ENCODE results near the gene CLMN. TPM values are rescaled to one million over a fixed set of nuclear protein-coding genes. Genes with fewer than 3 reads are reported as not detected.

Gene CLMN
- total and polyA plus RNA-seq, 2 of the 8 experiments (the other 6 are each of a cell fraction or from before 2014, with no cell fraction given) = 1.6 to 8.2 TPM

- no peak overlapping the region for H4K8ac ChIP-seq (ENCODE audit: extremely low read depth, insufficient read depth, low read length)
- H3K27me3 ChIP-seq (replicated peaks in 1 of 4; ENCODE audit: control insufficient read depth in 3 of 4, extremely low read depth in 1 of 4, insufficient read depth in 3 of 4, low read length in 3 of 4) = no peaks in the 10 kb centered on the region
- 90% methylated on average over 12 of the region's 12 CpGs; no CpG with 5 or more reads in 1 of the 2 experiments for WGBS, 2 experiments (ENCODE audit: extremely low coverage in 1 of 2, insufficient coverage in 1 of 2, insufficient read length in 1 of 2, insufficient replicate concordance in 2 of 2, low coverage in 1 of 2, low lambda C conversion rate in 2 of 2, missing lambda C conversion rate in 1 of 2)
- DNase-seq (ENCODE audit: low read depth in 1 of 2, low spot score in 2 of 2) (no peak), FAIRE-seq (no peak)
- H3K4me3 ChIP-seq (ENCODE audit: extremely low read depth in 1 of 4, insufficient read depth in 2 of 4, low read depth in 3 of 4, low read length in 4 of 4) = no peak overlapping the region
- no peak overlapping the region for H4K5ac ChIP-seq (ENCODE audit: insufficient read length, low read depth, low read length)
- H4K91ac ChIP-seq (replicated peaks; ENCODE audit: insufficient read length, low read length) = no peak overlapping the region
- H3K4me1 ChIP-seq (replicated peaks in 1 of 4; ENCODE audit: control insufficient read depth in 3 of 4, insufficient read depth in 4 of 4, low read length in 3 of 4) = no peaks in the 10 kb centered on the region
- no peak overlapping the region for H3K4ac ChIP-seq (replicated peaks; ENCODE audit: insufficient read length, low read depth, low read length)
- no peak overlapping the region for H3K14ac ChIP-seq (ENCODE audit: insufficient read length)
- H3K23ac ChIP-seq (ENCODE audit: insufficient read length) = no peak overlapping the region
- ChIA-PET CTCF (ENCODE audit: partially characterized antibody) (interaction anchor here (1.0 to 2.0 kb wide), 3 partner anchors 9 to 142 kb away, joined by 3 to 5 read pairs (median 4); no protein-coding TSS in a partner anchor), POLR2A (ENCODE audit: partially characterized antibody) (no interaction called here)
- no peaks in the 10 kb centered on the region for H3K36me3 ChIP-seq (ENCODE audit: control insufficient read depth in 2 of 4, insufficient read depth in 4 of 4, low read length in 3 of 4)
- no peak overlapping the region for H3K9ac ChIP-seq (replicated peaks in 1 of 4; ENCODE audit: extremely low read depth in 1 of 4, low read depth in 3 of 4, low read length in 3 of 4)
- H2BK12ac ChIP-seq (ENCODE audit: low read depth, low read length) = no peak overlapping the region
- no peak overlapping the region for H2BK5ac ChIP-seq (ENCODE audit: low read depth, low read length)
- H4K20me1 ChIP-seq (replicated peaks in 1 of 2; ENCODE audit: control insufficient read depth in 1 of 2, insufficient read depth in 2 of 2, low read length in 2 of 2) = peaks cover 0 to 2% of the 10 kb centered on the region in 2 experiments
- no peak overlapping the region for H2AFZ ChIP-seq (ENCODE audit: low read length)
- no peak overlapping the region for H3K27ac ChIP-seq (ENCODE audit: low read depth, low read length)
- no peaks in the 10 kb centered on the region for H3K79me2 ChIP-seq (ENCODE audit: control insufficient read depth in 1 of 2, insufficient read depth in 2 of 2, low read length in 2 of 2)
- no peak overlapping the region for H3K56ac ChIP-seq (replicated peaks; ENCODE audit: insufficient read length, low read depth, low read length)
- H3K18ac ChIP-seq (ENCODE audit: extremely low read depth, low read length) = no peak overlapping the region
- H3K23me2 ChIP-seq (ENCODE audit: low read depth, low read length) = no peaks in the 10 kb centered on the region
- H2BK20ac ChIP-seq (ENCODE audit: low read length) = no peak overlapping the region
- H3K4me2 ChIP-seq (ENCODE audit: insufficient read depth in 1 of 2, low read depth in 2 of 2, low read length in 2 of 2) = no peak overlapping the region
- no peak overlapping the region for H2AK5ac ChIP-seq (ENCODE audit: low read depth, low read length)
- no peak overlapping the region for H2BK120ac ChIP-seq (replicated peaks; ENCODE audit: low read depth, low read length)
- no peak overlapping the region for H2BK15ac ChIP-seq (ENCODE audit: low read length)
- no peaks in the 10 kb centered on the region; a peak in 1 of 4 replicates for H3K9me3 ChIP-seq (ENCODE audit: insufficient read depth in 2 of 2, low read depth in 1 of 2, low read length in 1 of 2)
- no peaks in the 10 kb centered on the region for H3K79me1 ChIP-seq (ENCODE audit: low read depth, low read length)
- TF ChIP-seq, protein P1, sequence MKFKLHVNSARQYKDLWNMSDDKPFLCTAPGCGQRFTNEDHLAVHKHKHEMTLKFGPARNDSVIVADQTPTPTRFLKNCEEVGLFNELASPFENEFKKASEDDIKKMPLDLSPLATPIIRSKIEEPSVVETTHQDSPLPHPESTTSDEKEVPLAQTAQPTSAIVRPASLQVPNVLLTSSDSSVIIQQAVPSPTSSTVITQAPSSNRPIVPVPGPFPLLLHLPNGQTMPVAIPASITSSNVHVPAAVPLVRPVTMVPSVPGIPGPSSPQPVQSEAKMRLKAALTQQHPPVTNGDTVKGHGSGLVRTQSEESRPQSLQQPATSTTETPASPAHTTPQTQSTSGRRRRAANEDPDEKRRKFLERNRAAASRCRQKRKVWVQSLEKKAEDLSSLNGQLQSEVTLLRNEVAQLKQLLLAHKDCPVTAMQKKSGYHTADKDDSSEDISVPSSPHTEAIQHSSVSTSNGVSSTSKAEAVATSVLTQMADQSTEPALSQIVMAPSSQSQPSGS (IDR thresholded peaks at IDR 0.05; ENCODE audit: low read length) = no peak
- no peak for TF ChIP-seq CREB1 (IDR thresholded peaks at IDR 0.05)
- no peak for TF ChIP-seq KDM4A (IDR thresholded peaks at IDR 0.05; ENCODE audit: low read depth, low read length, severe bottlenecking)
- TF ChIP-seq, protein P2, sequence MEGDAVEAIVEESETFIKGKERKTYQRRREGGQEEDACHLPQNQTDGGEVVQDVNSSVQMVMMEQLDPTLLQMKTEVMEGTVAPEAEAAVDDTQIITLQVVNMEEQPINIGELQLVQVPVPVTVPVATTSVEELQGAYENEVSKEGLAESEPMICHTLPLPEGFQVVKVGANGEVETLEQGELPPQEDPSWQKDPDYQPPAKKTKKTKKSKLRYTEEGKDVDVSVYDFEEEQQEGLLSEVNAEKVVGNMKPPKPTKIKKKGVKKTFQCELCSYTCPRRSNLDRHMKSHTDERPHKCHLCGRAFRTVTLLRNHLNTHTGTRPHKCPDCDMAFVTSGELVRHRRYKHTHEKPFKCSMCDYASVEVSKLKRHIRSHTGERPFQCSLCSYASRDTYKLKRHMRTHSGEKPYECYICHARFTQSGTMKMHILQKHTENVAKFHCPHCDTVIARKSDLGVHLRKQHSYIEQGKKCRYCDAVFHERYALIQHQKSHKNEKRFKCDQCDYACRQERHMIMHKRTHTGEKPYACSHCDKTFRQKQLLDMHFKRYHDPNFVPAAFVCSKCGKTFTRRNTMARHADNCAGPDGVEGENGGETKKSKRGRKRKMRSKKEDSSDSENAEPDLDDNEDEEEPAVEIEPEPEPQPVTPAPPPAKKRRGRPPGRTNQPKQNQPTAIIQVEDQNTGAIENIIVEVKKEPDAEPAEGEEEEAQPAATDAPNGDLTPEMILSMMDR (IDR thresholded peaks at IDR 0.05; ENCODE audit: control extremely low read depth in 1 of 3, insufficient read depth in 1 of 3, low read depth in 1 of 3, low read length in 3 of 3) = no peak
- TF ChIP-seq PHF8 (conservative IDR thresholded peaks at IDR 0.05; ENCODE audit: low read depth, low read length) = no peak
- no peak for TF ChIP-seq SP2 (IDR thresholded peaks at IDR 0.05; ENCODE audit: low read length)
- no peak for TF ChIP-seq GABPA (IDR thresholded peaks at IDR 0.05; ENCODE audit: borderline replicate concordance, insufficient read depth, low read length)
- TF ChIP-seq EZH2 (IDR thresholded peaks at IDR 0.05; ENCODE audit: low read depth, low read length, severe bottlenecking) = no peak
- TF ChIP-seq TBP (IDR thresholded peaks at IDR 0.05; ENCODE audit: low read depth, low read length) = no peak
Observed at GRCh38 chr14:95300002-95300696, 19.6 kb downstream of the CLMN start.

Data from H1 (cell line).